Measurements from ENCODE around the gene CATSPER1.

The CATSPER1 gene

DNA sequence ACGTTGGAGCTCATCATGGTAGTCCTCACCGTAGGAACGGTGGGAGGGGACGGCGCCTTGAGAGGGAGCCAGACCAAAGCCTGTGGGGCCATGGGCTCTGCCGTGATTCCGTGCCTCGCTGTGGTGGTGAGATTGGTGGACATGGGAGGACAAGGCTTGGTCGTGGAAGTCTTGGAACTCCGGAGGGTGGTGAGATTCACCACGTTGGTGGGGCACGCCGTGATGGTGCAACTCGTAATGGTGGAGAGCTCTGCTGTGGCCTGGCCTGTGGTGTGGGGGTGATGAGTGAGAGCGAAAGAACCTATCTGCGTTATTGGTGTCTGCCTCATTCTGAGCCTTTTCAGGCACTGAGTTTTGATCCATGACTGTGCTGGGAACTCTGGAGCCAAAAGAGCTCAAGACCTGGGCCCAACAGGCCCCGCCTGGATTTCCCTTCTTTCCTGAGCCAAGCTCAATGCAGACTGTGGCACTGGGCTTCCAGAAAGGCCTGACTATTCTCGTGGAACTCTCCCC lies at the start of gene CATSPER1:
TSS of gene CATSPER1 (minus strand) at position 463 of the 513 bp plus-strand sequence. CDS start at position 363, 100 bp downstream.
- in situ Hi-C loops (cut with MboI; ENCODE audit: low sequenced_read_pairs), result no loop called here

DNA sequence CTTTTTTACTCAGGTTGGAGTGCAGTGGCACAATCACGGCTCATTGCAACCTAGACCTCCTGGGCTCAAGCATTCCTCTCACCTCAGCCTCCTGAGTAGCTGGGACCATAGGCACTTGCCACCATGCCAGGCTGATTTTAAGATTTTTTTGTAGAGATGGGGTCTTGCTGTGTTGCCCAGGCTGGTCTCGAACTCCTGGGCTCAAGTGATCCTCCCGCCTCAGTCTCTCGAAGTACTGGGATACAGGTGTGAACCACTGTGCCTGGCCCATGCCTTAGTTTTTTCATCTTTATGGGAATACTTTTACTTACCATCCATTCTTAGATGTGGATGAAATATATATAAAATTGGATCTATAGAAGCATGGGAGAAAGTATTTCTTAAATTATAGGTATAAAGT lies 49.0 kb upstream of the CATSPER1 start:
- in situ Hi-C loops (cut with MboI; ENCODE audit: low sequenced_read_pairs), result no loop called here

DNA sequence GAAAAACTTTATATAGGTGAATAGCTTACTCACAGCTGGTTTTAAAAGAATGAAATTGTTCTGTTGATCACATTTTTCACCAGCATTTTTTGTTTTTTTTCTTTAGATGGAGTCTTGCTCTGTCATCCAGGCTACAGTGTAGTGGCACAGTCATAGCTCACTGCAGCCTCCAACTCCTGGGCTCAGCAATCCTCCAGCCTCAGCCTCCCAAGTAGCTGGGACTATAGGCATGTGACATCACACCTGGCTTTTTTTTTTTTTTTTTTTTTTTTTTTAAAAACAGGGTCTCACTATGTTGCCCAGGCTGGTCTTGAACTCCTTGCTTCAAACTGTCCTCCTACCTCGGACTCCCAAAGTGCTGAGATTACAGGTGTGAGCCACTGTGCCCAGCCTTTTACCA lies 47.4 kb upstream of the CATSPER1 start:
- in situ Hi-C loops (cut with MboI; ENCODE audit: low sequenced_read_pairs), result no loop called here

DNA sequence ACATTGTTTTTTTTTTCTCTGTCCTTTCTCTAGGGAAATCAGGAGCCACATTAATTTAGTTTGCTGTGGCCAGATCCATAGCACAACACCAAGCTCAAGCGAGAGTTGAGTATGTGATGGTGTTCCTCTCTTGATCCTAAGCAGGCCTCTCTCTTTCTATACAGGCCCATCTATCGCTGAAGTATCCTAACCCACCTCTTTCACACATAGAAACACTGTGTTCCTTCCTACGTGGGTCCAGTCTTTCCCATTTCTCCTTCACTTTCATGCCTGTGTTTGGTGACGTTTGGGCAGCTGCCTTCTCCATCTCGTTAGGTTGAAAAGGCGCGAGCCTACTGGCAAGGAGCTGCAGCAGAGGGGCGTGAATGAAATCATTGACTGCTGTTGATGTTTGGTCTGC lies 46.2 kb upstream of the CATSPER1 start:
- in situ Hi-C loops (cut with MboI; ENCODE audit: low sequenced_read_pairs), result no loop called here

DNA sequence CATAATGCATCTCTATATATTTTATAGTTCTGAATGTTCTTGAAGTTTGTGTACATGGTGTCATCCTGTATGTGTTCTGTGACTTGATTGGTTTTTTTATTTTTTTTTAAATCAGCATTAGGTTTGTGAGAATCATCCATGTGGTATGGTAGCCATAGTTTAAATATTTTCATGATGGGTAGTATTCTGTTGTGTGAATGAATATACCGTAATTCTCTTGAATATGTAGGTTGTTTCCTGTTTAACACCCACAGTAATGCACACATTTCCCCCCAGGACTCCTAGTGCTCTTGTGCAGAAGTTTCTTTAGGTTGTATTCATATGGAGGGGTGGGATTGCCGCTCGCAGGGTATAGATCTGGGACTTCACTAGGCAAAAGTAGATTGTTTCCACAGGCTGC lies 45.8 kb upstream of the CATSPER1 start:
- in situ Hi-C loops (cut with MboI; ENCODE audit: low sequenced_read_pairs), result no loop called here

DNA sequence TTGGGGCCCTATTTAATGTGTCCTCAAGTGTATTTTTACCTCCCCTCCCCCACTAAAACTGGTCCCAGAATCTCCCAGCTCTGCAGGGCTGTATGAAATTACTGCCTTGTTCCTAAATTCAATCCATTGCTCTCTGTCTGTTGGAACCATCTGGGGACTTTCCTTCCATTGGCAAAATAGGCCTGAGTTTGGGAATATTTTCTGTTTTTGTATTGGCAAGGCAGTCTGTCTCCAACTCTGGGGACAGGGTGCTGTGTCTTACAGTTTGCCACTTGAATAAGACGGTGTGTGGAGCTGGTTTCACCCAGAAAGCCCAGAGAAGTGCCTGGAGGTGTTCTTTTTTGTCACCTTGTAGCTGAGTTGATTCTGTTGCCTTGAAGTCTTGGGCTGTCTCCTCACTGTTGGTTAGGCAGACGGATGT lies 45.1 kb upstream of the CATSPER1 start:
- in situ Hi-C loops (cut with MboI; ENCODE audit: low sequenced_read_pairs), result no loop called here

DNA sequence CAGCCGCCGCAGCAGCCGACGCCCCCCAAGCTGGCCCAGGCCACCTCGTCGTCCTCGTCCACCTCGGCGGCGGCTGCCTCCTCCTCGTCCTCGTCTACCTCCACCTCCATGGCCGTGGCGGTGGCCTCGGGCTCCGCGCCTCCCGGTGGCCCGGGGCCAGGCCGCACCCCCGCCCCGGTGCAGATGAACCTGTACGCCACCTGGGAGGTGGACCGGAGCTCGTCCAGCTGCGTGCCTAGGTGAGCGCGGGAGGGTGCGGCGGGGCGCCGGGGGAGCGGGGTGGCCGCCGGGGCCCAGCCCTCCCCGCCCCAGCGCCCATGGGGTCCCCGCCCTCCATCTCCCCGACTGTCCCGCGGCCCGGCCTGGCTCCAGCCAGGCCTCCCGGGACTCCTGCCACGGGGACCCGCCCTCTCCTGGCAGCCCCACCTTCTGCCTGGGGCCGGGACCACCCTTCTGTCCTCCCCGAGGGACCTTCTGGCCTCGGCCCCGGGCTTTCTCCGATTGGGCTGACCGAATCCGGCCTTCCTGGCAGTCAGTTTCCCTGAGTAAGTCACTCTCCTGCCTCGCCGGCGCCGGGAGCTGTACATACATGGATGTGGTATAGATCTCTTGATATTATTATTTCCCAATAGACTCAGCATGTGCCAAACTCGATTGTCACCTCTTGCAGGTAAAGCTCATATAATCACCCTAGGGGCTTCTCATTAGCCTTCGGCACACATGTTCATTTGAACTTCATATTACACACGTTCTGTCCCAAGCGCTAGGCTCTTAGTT lies 44.5 kb upstream of the CATSPER1 start:
- in situ Hi-C loops (cut with MboI; ENCODE audit: low sequenced_read_pairs), result no loop called here

DNA sequence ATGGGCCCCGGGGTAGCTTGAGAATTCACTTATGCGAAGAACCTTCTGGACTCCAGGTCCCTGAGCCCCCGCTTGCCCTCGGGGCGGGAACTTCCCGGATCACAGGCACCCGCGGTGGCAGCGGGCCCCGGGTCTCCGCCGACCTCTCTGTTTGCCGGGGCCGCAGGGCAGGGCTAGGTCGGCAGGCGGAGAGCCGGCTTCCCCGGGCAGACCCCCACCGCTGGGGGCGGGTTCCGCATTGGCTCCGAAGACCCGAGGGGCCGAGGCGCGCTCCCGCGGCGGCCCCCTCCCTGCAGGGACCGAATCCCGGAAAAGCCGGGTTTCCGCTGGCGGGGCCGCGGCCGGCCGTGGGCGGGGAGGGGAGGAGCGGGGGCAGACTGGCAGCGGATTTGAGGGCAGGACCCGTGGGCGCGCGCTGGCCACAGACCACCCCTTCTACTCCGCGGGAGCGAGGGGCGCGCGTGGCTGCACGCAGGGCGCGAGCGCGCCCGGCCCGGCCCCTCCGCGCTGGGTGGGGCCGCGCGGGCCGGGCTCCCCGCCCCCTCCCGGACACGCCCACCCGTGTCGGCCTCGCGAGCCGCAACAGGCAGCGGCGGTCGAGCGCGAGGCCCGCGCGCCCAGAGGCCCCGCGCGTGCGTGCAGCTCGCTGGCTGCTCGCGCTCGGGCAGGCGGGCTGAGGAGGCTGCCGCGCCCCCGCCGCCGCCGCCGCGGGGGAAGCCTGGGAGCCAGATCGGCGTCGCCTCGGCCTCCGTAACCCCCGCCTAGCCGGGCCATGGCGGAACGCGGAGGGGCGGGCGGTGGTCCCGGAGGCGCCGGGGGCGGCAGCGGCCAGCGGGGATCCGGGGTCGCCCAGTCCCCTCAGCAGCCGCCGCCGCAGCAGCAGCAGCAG lies 43.7 kb upstream of the CATSPER1 start, which contains the start of gene PACS1:
TSS of gene PACS1 (plus strand) at position 558 of the 889 bp plus-strand sequence. CDS start at position 773, 215 bp downstream.
- in situ Hi-C loops (cut with MboI; ENCODE audit: low sequenced_read_pairs), result no loop called here

DNA sequence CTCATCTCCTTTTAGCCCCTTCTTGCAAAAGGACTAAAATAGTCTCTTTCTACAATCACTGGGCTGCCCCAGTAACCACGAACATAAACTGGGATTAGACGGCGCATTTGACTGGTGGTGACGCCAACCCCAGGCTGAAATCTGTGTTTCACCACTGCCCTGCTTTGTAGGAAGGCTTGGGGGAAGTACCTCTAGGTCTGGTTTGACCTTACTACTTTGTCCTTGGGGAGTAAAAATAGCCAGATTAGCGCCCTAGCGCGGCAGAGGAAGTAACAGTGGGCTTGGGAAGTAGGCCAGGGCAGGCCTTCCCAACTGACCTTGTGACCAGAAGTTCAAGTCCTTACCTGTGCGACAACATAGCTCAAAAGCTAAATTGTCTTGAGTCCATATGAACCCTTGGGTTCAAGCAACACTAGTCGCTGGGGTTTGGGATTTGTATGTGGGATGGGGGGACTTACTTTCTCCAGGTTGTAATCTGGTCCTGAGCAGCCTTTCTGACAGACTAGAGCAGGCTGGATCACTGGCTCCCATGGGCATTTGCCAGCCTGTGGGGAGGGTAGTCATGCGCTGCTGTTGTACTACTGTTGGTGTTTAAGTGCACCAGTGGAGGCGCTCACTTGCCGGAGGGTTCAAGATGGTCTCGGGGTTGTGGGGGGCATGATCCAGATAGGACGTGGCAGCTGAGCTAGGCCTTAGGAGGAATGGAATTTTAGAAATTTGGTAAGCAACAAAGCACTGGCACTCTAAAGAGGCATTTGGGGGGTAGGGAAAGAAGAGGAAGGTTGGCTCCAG lies 42.8 kb upstream of the CATSPER1 start:
- in situ Hi-C loops (cut with MboI; ENCODE audit: low sequenced_read_pairs), result no loop called here

DNA sequence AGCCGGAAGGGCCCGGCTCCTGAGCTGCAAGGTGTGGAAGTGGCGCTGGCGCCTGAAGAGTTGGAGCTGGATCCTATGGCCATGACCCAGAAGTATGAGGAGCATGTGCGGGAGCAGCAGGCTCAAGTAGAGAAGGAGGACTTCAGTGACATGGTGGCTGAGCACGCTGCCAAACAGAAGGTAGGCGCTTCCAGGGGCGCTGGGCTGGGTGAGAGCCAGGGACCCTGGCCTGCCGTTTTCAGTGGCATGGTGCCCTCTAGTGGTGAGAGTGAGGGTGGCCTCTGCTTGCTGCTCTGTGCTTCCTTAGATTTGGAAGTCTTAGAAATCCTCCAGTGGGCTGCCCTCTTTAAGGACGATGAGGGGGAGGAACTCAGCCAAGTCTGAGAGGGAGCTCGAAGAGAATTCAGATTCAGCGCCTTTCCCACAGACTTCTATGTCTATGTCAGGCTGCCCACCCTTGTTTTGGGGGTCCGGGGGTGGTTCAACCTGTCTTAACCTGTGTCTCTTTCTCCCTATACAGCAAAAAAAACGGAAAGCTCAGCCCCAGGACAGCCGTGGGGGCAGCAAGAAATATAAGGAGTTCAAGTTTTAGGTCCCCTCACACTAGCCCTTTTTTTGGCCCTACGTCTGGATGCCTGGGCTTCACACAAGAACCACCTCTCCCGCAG lies 42.0 kb upstream of the CATSPER1 start:
- in situ Hi-C loops (cut with MboI; ENCODE audit: low sequenced_read_pairs), result no loop called here

DNA sequence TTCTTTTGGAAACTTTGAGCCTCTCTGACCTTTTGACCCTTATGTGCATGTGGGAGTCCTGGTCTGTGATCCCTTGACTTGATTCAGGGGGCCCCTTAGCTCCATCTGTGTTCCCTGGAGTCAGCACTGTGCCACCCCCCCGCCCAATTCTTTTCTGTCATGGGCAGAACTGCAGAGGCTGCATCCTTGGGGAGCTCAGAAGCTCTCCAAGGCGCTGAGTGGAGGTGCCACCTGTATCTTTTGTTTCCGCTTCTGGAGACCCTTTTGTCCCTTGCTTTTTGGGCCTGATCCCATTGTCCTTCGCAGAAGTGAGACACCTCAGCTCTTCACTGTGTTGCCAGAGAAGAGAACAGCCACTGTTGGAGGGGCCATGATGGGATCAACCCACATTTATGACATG lies 41.4 kb upstream of the CATSPER1 start:
- in situ Hi-C loops (cut with MboI; ENCODE audit: low sequenced_read_pairs), result no loop called here

DNA sequence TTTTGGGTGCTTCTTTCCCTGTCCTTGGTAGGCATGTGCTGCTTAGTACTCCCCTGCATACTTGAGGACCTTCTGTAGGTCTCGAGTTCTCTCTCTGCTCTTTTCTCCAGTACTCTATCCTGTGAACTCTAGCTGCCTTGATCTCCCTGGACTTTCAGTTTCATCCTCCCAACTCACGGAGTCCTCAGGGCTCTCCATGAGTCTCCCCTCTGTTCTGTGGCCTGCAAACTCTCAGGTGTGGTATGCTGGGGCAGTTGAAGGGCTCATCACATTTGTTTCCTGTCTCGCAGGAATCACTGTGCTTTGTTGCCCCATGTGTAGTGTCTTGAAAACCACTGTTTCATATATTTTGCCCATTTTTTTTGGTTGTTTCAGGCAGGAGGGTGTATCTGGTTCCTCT lies 40.5 kb upstream of the CATSPER1 start:
- in situ Hi-C loops (cut with MboI; ENCODE audit: low sequenced_read_pairs), result no loop called here

DNA sequence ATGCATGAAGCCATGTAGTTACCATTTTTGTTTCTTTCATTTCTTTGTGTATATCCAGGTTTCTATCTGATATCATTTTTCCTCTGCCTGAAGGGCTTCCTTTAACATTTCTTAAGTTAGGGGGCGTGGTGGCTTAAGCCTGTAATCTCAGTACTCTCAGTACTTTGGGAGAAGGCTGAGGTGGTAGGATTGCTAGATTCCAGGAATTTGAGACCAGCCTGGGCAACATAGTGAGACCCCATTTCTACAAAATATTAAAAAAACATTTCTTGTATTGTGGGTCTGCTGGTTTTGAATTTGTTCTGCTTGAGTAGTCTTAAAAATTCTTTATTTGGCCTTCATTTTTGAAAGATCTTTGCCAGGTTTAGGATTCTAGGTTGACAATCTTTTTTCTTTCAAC lies 38.3 kb upstream of the CATSPER1 start:
- in situ Hi-C loops (cut with MboI; ENCODE audit: low sequenced_read_pairs), result no loop called here

DNA sequence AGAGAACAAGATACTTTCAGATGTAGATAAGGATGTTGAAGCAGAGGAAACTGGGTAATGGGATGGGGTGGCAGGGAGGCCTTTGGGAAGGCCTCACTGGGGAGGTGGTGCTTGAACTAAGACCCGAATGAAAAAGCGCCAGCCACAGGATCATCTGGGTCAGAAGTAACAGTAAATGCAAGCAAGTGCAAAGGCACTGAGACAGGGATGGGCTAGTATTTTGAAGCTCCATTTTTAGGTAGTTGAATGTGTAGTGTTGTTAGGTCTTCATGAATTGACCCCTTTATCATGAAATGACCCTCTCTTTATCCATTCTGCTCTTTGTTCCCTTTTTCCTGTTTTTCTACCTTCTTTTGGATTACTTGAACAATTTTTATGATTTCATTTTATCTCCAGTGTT lies 37.6 kb upstream of the CATSPER1 start:
- in situ Hi-C loops (cut with MboI; ENCODE audit: low sequenced_read_pairs), result no loop called here

DNA sequence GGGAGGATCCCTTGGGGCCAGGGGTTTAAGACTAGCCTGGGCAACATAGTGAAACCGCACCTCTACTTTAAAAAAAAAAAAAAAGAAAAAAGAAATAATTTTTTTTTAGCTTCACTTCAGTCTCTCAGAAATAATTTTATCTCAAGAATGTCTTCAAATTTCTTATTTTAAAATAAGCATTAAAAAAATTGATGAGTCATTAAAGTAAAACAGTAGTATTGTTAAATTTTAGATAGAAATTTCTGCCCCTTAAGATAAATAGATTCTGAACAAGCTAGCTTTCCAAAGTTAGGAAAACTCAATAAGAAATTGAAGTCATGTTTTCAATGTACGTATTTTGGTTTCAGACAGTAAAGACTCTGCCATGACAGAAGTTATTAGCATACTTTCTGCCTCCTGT lies 36.1 kb upstream of the CATSPER1 start:
- in situ Hi-C loops (cut with MboI; ENCODE audit: low sequenced_read_pairs), result no loop called here

DNA sequence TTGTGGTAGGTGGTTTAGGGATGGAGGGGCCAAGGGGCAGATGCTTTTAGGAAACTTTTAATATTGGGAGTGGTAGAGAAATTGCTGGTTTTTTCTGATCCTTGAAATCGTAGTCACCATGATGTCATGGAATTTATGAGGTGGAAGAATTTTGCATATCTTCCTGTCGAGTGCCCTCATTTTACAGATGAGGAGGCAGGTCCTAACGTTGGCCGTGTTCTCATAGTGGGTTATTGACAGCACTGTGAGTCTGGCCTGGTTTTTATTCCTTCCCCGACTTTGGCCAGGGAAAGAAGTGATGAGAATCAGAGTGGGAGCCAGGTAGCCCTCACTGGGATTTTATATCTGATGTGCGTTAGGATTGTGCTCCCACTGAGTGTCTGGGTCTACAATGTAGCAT lies 35.0 kb upstream of the CATSPER1 start:
- in situ Hi-C loops (cut with MboI; ENCODE audit: low sequenced_read_pairs), result no loop called here

DNA sequence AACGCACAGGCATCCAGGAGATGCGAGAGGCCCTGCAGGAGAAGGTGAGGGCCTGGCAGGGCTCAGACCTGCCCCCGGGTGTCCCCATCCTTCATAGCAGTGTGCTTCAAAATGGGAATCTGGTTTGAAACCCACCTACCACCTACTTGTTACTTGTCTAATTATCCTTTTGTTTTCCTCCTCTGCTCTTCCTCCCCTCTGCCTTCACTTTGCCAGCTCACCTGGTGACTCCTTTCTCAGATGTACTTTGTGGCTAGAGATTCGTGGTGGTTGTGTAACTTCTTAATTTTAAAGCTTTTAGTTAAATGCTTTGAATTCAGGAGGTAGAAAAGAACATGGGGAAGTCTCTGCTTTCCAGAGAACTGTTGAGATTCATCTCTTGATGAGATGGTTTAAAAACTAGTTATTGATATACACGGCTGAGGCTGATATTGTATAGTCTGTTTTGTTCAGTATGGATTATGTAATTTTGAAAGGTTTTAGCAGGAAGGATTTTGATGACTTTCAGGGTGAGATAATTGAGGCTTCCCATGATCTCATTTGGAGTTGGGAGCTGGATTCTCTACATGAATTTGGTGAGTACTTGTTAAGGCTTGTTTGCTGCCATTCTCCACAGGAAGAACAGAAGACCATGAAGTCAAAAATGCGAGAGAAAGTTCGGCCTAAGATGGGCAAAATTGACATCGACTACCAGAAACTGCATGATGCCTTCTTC lies 33.8 kb upstream of the CATSPER1 start:
- in situ Hi-C loops (cut with MboI; ENCODE audit: low sequenced_read_pairs), result no loop called here

DNA sequence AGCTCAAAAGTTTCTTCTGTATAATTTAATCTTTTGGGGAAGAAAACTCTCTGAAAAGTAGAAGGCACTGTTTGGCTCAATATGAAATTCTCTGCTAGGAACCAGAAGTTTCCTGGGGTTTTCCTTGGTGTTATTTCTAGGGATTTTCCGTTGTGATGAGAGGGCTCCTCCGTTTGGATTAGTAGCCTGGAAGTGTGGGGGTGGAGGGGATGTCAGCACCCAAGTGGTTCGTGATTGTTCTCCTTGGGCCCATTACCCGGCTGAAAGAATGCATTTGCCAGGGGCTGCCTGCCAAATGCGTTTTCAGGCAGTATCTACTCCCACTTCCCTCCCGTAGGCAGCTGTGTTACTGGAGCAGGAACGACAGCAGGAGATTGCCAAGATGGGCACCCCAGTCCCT lies 30.2 kb upstream of the CATSPER1 start:
- in situ Hi-C loops (cut with MboI; ENCODE audit: low sequenced_read_pairs), result no loop called here

DNA sequence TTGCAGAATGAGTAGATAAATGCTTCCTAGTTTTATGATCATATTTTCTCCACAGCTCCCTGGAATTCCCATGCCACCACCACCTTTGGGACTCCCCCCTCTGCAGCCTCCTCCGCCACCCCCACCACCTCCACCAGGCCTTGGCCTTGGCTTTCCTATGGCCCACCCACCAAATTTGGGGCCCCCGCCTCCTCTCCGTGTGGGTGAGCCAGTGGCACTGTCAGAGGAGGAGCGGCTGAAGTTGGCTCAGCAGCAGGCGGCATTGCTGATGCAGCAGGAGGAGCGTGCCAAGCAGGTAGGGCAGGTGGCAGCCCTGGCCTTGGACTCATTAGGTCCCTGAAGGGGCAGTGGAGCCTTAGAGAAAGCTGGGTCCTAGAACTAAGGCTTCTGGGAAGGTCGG lies 28.7 kb upstream of the CATSPER1 start:
- in situ Hi-C loops (cut with MboI; ENCODE audit: low sequenced_read_pairs), result no loop called here

DNA sequence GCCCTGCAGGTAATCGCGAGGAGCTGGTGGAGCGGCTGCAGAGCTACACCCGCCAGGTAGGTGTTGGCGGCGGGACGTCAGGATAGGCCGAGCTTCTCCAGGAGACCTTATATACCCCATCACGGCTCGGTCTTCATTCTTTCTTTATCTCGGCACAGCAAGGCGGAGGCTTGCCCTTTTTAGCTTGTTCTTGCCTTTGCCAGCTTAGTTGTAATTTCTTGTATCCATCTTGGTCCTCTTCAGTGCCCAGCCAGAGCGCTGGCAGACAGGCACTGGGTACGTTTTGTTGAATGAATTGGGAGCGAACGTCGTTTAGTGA lies 26.3 kb upstream of the CATSPER1 start:
- in situ Hi-C loops (cut with MboI; ENCODE audit: low sequenced_read_pairs), result no loop called here

Measured in HL-60/S4 treated with retinoic acid at 250 ng/mL for 4 days and 3 days (cell line).